GM18499 (cell line): ENCODE data around the gene EMP2.
"Not testable (repeated sequence)": the region's sequence is repeated elsewhere in the genome, so short reads cannot be mapped to it uniquely, and the experiment has no call there.

Source experiments
- ATAC-seq: cut with Tn5 transposase; IDR thresholded peaks from one replicate; pipeline ENCODE4 v1.9.1; 2021; ENCODE audit warnings: moderate number of reproducible peaks; ENCODE audit not compliant: insufficient read depth, unreplicated experiment

Gene EMP2

GRCh38 chr16:10580883-10581247, 467 bp upstream of the EMP2 start:
- no peak for ATAC-seq

GRCh38 chr16:10579575-10579964, 828 bp downstream of the EMP2 start:
- ATAC-seq: no peak

- no peak for ATAC-seq
Observed at GRCh38 chr16:10578474-10579316, 1.7 kb downstream of the EMP2 start.

- ATAC-seq: no peak
Observed at GRCh38 chr16:10577305-10578202, 2.8 kb downstream of the EMP2 start.

- ATAC-seq: no peak
Observed at GRCh38 chr16:10576390-10577304, 3.8 kb downstream of the EMP2 start.

GRCh38 chr16:10575506-10576130, 4.8 kb downstream of the EMP2 start:
- ATAC-seq: no peak

- ATAC-seq: no peak
Observed at GRCh38 chr16:10572611-10573010, 7.8 kb downstream of the EMP2 start.

GRCh38 chr16:10571354-10571753, 9.0 kb downstream of the EMP2 start:
- no peak for ATAC-seq

GRCh38 chr16:10569621-10570020, 10.8 kb downstream of the EMP2 start:
- no peak for ATAC-seq

- no peak for ATAC-seq
Observed at GRCh38 chr16:10566613-10567012, 13.8 kb downstream of the EMP2 start.

- ATAC-seq: no peak
Observed at GRCh38 chr16:10565167-10565566, 15.2 kb downstream of the EMP2 start.

GRCh38 chr16:10564591-10564990, 15.8 kb downstream of the EMP2 start:
- ATAC-seq: no peak

- ATAC-seq: no peak
Observed at GRCh38 chr16:10562361-10562899, 18.0 kb downstream of the EMP2 start.

GRCh38 chr16:10561425-10561824, 19.0 kb downstream of the EMP2 start:
- no peak for ATAC-seq

- ATAC-seq: no peak
Observed at GRCh38 chr16:10561001-10561400, 19.4 kb downstream of the EMP2 start.

GRCh38 chr16:10559792-10560191, 20.6 kb downstream of the EMP2 start:
- not testable (repeated sequence) for ATAC-seq

- ATAC-seq: no peak
Observed at GRCh38 chr16:10558746-10559641, 21.4 kb downstream of the EMP2 start.

- no peak for ATAC-seq
Observed at GRCh38 chr16:10558305-10558704, 22.1 kb downstream of the EMP2 start.

- ATAC-seq: no peak
Observed at GRCh38 chr16:10557750-10558149, 22.6 kb downstream of the EMP2 start.
